Measurements from ENCODE around the gene CACNA2D4. TPM values are rescaled to one million over a fixed set of nuclear protein-coding genes. Genes with fewer than 3 reads are reported as not detected.

CACNA2D4 gene
- total RNA-seq, 1 experiment from 2014 or later, result 0.37 TPM

DNA sequence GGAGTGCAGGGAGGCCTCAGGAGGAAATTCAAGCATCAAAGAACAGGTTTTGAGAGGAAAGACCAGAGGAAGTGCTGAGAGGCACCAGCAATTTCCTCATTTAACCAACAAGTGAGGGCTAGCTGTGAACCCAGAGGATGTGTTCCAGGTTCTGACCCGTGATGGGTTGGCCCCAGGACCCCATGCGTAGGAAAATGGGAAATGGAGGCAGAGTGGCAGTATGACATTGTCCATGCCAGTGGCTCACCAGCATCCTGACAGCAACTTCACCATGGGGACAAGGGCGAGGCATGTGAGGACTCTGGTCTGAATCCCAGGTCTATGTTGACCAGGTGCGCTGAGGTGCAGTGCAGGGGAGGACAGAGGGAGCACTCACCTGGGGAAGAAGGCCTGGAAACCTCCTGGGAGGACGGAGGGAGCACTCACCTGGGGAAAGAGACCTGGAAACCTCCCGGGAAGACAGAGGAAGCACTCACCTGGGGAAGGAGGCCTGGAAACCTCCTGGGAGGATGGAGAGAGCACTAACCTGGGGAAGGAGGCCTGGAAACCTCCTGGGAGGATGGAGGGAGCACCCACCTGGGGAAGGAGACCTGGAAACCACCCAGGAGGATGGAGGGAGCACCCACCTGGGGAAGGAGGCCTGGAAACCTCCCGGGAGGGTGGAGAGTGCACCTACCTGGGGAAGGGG, 6.7 kb upstream of the CACNA2D4 start:
- Histone ChIP-seq H3K79me2 (ENCODE audit: low read length) (no peaks in the 10 kb centered on the region), H3K9me3 (ENCODE audit: low read length) (no peaks in the 10 kb centered on the region), H3K4me3 (ENCODE audit: low read length) (peak overlapping the region; percentile 3; the same call in 1 of the 2 replicates), H3K4me1 (ENCODE audit: low read length) (peaks cover 28% of the 10 kb centered on the region), H3K9ac (ENCODE audit: low read length) (peak overlapping the region; percentile 40; the same call in 1 of the 2 replicates), H4K20me1 (ENCODE audit: insufficient read depth, low read depth, low read length) (no peaks in the 10 kb centered on the region), H3K27ac (ENCODE audit: low read length) (no peak overlapping the region), H3K4me2 (ENCODE audit: low read depth, low read length, poor library complexity, severe bottlenecking) (peak overlapping the region; percentile 69), H3K36me3 (ENCODE audit: insufficient read depth, low read length) (no peaks in the 10 kb centered on the region), H2AFZ (ENCODE audit: low read length) (no peak overlapping the region), H3K9me2 (replicated peaks; ENCODE audit: insufficient read depth, low read length) (no peaks in the 10 kb centered on the region), H3K27me3 (ENCODE audit: low read length) (no peaks in the 10 kb centered on the region)
- peak; percentile 56 for DNase-seq

DNA sequence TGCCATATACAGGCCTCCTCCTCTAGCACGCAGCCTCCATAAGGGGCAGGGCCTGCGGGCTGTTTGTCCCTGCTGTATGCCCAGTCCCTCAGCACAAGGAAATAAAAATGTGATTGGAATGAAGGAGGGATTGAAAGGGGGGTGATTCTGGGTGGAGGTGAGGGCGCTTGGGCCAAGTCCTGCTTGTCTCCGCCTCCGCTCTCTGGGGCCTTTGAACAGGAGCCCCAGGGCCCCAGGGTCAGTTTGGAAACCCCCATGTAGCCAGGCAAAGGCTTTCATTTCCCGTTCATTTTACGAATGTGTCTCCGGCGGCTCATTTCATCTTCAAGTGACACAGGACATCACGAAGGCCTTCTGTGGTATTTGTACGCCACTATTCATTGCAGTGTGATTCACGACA, 4.5 kb upstream of the CACNA2D4 start:
- DNase-seq, result no peak
- no peaks in the 10 kb centered on the region for H3K36me3 ChIP-seq (ENCODE audit: insufficient read depth, low read length)
- no peak overlapping the region for H3K27ac ChIP-seq (ENCODE audit: low read length)
- peaks cover 33% of the 10 kb centered on the region for H3K4me1 ChIP-seq (ENCODE audit: low read length)
- H3K4me2 ChIP-seq (ENCODE audit: low read depth, low read length, poor library complexity, severe bottlenecking), result no peak overlapping the region
- no peaks in the 10 kb centered on the region for H3K9me3 ChIP-seq (ENCODE audit: low read length)
- H3K27me3 ChIP-seq (ENCODE audit: low read length), result no peaks in the 10 kb centered on the region
- no peaks in the 10 kb centered on the region for H3K79me2 ChIP-seq (ENCODE audit: low read length)
- H4K20me1 ChIP-seq (ENCODE audit: insufficient read depth, low read depth, low read length), result no peaks in the 10 kb centered on the region
- H3K9me2 ChIP-seq (replicated peaks; ENCODE audit: insufficient read depth, low read length), result no peaks in the 10 kb centered on the region
- no peak overlapping the region for H2AFZ ChIP-seq (ENCODE audit: low read length)
- no peak overlapping the region for H3K4me3 ChIP-seq (ENCODE audit: low read length)
- no peak overlapping the region for H3K9ac ChIP-seq (ENCODE audit: low read length)

DNA sequence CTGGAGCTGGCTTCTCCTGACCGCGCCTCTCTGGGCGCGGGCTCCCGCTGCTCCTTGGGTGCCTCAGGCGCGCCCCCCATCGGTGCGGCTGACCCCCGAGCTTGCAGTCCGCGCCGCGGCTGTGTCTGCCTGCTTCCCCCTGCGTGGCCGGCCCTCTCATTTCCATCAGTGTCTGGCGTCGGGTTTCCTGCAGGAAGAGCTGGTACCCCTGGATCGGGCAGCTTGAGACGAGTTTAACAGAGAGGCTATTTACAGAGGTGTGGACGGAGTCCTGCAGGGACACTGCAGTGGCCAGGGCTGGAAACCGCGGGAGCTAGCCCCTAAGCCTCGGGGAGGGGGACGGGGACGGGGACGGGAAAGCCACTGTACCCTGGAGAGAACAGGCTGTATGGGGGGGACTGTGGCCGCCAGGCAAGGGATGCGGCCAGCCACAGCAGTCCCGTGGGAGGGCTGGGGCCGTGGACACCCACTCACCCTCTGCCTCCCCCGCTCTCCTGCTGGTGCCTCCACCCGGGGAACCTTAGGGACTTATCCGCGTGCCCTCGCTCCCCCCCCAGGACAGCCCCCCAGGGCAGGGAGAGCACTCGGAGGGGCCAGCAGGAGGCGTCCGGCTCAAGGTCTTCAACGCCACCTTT, 3.7 kb upstream of the CACNA2D4 start:
- Histone ChIP-seq H3K4me3 (ENCODE audit: low read length) (no peak overlapping the region), H3K27ac (ENCODE audit: low read length) (no peak overlapping the region), H2AFZ (ENCODE audit: low read length) (no peak overlapping the region), H3K27me3 (ENCODE audit: low read length) (no peaks in the 10 kb centered on the region), H3K9me3 (ENCODE audit: low read length) (no peaks in the 10 kb centered on the region), H3K36me3 (ENCODE audit: insufficient read depth, low read length) (no peaks in the 10 kb centered on the region), H4K20me1 (ENCODE audit: insufficient read depth, low read depth, low read length) (no peaks in the 10 kb centered on the region), H3K4me1 (ENCODE audit: low read length) (peaks cover 41% of the 10 kb centered on the region), H3K9me2 (replicated peaks; ENCODE audit: insufficient read depth, low read length) (no peaks in the 10 kb centered on the region), H3K9ac (ENCODE audit: low read length) (no peak overlapping the region), H3K79me2 (ENCODE audit: low read length) (no peaks in the 10 kb centered on the region), H3K4me2 (ENCODE audit: low read depth, low read length, poor library complexity, severe bottlenecking) (no peak overlapping the region)
- no peak for DNase-seq

DNA sequence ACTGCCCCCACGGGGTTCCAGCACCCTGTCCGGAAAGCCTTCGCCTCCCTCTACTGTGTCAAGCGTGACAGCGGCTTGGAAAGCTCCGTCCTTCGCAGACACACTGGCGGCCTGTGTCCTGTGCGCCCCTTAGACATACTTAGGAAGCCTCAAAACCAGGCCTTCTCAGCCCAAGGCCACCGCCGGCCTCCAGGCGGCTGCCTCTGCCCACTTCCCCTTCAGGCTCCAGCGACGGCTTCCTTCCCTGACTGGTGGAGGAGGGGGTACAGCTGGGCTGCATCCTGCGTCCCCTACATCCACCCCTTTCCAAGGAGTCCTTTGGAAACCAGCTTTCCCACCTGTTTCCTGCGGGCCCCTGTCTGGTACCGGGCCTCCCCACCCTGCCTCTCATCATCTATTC, 2.5 kb upstream of the CACNA2D4 start:
- no peak for DNase-seq
- Histone ChIP-seq H3K9me2 (replicated peaks; ENCODE audit: insufficient read depth, low read length) (no peaks in the 10 kb centered on the region), H2AFZ (ENCODE audit: low read length) (no peak overlapping the region), H3K4me3 (ENCODE audit: low read length) (no peak overlapping the region), H3K9ac (ENCODE audit: low read length) (no peak overlapping the region), H3K4me1 (ENCODE audit: low read length) (peaks cover 45% of the 10 kb centered on the region), H3K27me3 (ENCODE audit: low read length) (no peaks in the 10 kb centered on the region), H3K36me3 (ENCODE audit: insufficient read depth, low read length) (no peaks in the 10 kb centered on the region), H3K27ac (ENCODE audit: low read length) (no peak overlapping the region), H3K9me3 (ENCODE audit: low read length) (no peaks in the 10 kb centered on the region), H3K79me2 (ENCODE audit: low read length) (no peaks in the 10 kb centered on the region), H4K20me1 (ENCODE audit: insufficient read depth, low read depth, low read length) (no peaks in the 10 kb centered on the region), H3K4me2 (ENCODE audit: low read depth, low read length, poor library complexity, severe bottlenecking) (no peak overlapping the region)

DNA sequence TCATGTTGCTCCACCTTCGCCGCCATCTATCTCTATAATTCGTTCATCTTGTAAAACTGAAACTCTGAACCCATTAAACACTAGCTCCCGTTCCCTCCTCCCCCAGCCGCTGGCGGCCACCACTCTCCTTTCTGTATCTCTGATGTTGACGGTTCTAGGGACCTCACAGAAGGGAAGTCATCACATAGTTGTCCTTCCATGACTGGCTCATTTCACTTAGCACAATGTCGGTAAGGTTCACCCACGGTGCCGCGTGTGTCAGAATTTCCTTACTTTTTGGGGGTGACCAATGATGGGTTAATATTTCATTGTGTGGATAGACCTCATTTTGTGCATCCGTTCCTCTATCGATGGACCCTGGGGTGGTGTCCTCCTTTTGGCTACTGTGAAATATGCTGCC, 2.0 kb upstream of the CACNA2D4 start:
- Histone ChIP-seq H2AFZ (ENCODE audit: low read length) (no peak overlapping the region), H3K27ac (ENCODE audit: low read length) (no peak overlapping the region)
- no peak for DNase-seq

DNA sequence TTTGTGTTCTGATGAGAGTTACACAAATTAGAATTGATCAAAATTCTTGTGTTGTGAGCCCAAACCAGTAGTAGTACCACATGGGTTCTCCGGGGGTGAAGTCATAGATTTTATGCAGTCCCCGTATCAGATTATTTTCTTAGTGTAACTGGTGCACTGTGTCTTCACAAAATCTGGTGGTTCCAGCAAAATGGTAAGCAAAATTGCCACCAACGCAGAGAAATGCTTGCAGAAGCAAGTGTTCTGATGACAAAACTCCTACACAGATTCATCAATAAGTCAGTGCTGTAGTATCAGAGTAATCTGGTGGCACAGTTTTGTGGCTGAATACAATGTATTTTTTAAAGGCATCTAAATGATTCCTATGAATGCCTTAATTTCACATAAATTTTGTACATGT, 1.3 kb upstream of the CACNA2D4 start:
- Histone ChIP-seq H2AFZ (ENCODE audit: low read length) (no peak overlapping the region), H3K9ac (ENCODE audit: low read length) (no peak overlapping the region), H3K27ac (ENCODE audit: low read length) (no peak overlapping the region), H3K79me2 (ENCODE audit: low read length) (no peaks in the 10 kb centered on the region), H3K36me3 (ENCODE audit: insufficient read depth, low read length) (no peaks in the 10 kb centered on the region), H3K4me2 (ENCODE audit: low read depth, low read length, poor library complexity, severe bottlenecking) (no peak overlapping the region), H3K9me2 (replicated peaks; ENCODE audit: insufficient read depth, low read length) (no peaks in the 10 kb centered on the region), H3K27me3 (ENCODE audit: low read length) (no peaks in the 10 kb centered on the region), H3K9me3 (ENCODE audit: low read length) (no peaks in the 10 kb centered on the region), H3K4me1 (ENCODE audit: low read length) (peaks cover 40% of the 10 kb centered on the region), H3K4me3 (ENCODE audit: low read length) (no peak overlapping the region), H4K20me1 (ENCODE audit: insufficient read depth, low read depth, low read length) (no peaks in the 10 kb centered on the region)
- DNase-seq, result peak; percentile 33

More for the DNA sequence above, 2.0 kb upstream of the CACNA2D4 start:
- Histone ChIP-seq H3K4me2 (ENCODE audit: low read depth, low read length, poor library complexity, severe bottlenecking) (no peak overlapping the region), H3K9me2 (replicated peaks; ENCODE audit: insufficient read depth, low read length) (no peaks in the 10 kb centered on the region), H4K20me1 (ENCODE audit: insufficient read depth, low read depth, low read length) (no peaks in the 10 kb centered on the region), H3K9ac (ENCODE audit: low read length) (no peak overlapping the region), H3K36me3 (ENCODE audit: insufficient read depth, low read length) (no peaks in the 10 kb centered on the region), H3K27me3 (ENCODE audit: low read length) (no peaks in the 10 kb centered on the region), H3K9me3 (ENCODE audit: low read length) (no peaks in the 10 kb centered on the region), H3K4me1 (ENCODE audit: low read length) (peaks cover 46% of the 10 kb centered on the region), H3K4me3 (ENCODE audit: low read length) (no peak overlapping the region), H3K79me2 (ENCODE audit: low read length) (no peaks in the 10 kb centered on the region)

DNA sequence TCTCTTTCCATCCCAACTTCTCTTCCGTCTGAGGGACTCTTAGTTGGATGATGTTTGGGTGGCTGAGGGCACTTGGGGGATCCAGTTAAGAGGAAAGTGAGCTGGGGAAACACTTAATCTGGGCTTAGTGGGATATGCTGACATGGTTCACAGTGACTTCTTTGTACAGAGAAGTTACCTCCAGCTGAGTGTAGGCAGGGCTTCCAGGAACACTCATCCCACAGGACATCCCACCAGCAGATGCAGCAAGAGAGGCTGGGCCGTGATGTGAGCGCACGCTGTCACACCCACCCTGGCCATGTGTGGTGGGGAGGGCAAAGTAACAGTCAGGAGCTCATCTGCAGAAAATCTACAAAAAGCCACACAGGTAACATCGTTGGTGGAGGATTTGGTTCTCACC, 832 bp upstream of the CACNA2D4 start:
- H2AFZ ChIP-seq (ENCODE audit: low read length), result no peak overlapping the region
- no peaks in the 10 kb centered on the region for H3K79me2 ChIP-seq (ENCODE audit: low read length)
- no peak for DNase-seq
- no peaks in the 10 kb centered on the region for H4K20me1 ChIP-seq (ENCODE audit: insufficient read depth, low read depth, low read length)
- H3K9me2 ChIP-seq (replicated peaks; ENCODE audit: insufficient read depth, low read length), result no peaks in the 10 kb centered on the region
- H3K27me3 ChIP-seq (ENCODE audit: low read length), result no peaks in the 10 kb centered on the region
- H3K36me3 ChIP-seq (ENCODE audit: insufficient read depth, low read length), result no peaks in the 10 kb centered on the region
- no peaks in the 10 kb centered on the region for H3K9me3 ChIP-seq (ENCODE audit: low read length)
- H3K4me3 ChIP-seq (ENCODE audit: low read length), result no peak overlapping the region
- H3K27ac ChIP-seq (ENCODE audit: low read length), result no peak overlapping the region
- H3K4me2 ChIP-seq (ENCODE audit: low read depth, low read length, poor library complexity, severe bottlenecking), result no peak overlapping the region
- H3K4me1 ChIP-seq (ENCODE audit: low read length), result peaks cover 35% of the 10 kb centered on the region
- H3K9ac ChIP-seq (ENCODE audit: low read length), result no peak overlapping the region

DNA sequence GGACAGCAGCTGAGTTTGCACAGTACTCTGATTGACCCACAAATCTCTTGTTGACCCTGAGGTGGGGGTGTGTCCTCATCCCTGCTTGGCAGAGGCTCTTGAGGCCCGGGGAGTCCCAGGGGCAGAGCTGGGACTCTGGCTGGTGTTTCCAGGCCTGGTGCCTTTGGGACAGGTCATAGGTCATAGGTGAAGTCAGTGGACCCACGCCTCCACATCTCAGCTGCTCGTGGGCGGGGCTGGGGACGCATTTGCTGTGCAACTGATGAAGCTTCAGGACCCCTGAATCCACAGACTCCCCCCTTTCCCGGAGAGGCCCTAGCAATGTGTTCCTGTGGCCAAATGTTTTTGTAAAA, 408 bp upstream of the CACNA2D4 start:
- H2AFZ ChIP-seq (ENCODE audit: low read length), result no peak overlapping the region
- no peak overlapping the region for H3K27ac ChIP-seq (ENCODE audit: low read length)
- H3K27me3 ChIP-seq (ENCODE audit: low read length), result no peaks in the 10 kb centered on the region
- peak overlapping the region; percentile 27 for H3K4me2 ChIP-seq (ENCODE audit: low read depth, low read length, poor library complexity, severe bottlenecking)
- no peak for DNase-seq
- peaks cover 33% of the 10 kb centered on the region for H3K4me1 ChIP-seq (ENCODE audit: low read length)
- no peaks in the 10 kb centered on the region for H3K9me3 ChIP-seq (ENCODE audit: low read length)
- H3K36me3 ChIP-seq (ENCODE audit: insufficient read depth, low read length), result no peaks in the 10 kb centered on the region
- H4K20me1 ChIP-seq (ENCODE audit: insufficient read depth, low read depth, low read length), result no peaks in the 10 kb centered on the region
- H3K9me2 ChIP-seq (replicated peaks; ENCODE audit: insufficient read depth, low read length), result no peaks in the 10 kb centered on the region
- no peak overlapping the region for H3K9ac ChIP-seq (ENCODE audit: low read length)
- no peak overlapping the region for H3K4me3 ChIP-seq (ENCODE audit: low read length)
- H3K79me2 ChIP-seq (ENCODE audit: low read length), result no peaks in the 10 kb centered on the region
